Liver (tissue), 9 donors: ENCODE measurements around the gene USP38. TPM values are rescaled to one million over a fixed set of nuclear protein-coding genes. Genes with fewer than 3 reads are reported as not detected.

Experiments
- DNase-seq: peaks from one replicate; pipeline ENCODE4 v3.0.0-alpha.2; 2017; ENCODE audit warnings: low spot score
- H3K27ac ChIP-seq, 2 donors: one replicate each; pipeline ENCODE4 v1.7.0; 2013; ENCODE audit warnings: inconsistent platforms in 2 of 2, low read length in 2 of 2, control low read depth in 1 of 2, low read depth in 1 of 2, mild to moderate bottlenecking in 1 of 2
- H3K27me3 ChIP-seq, 4 donors: one replicate each; pipeline versions ENCODE4 v1.6.1 to v1.7.0; 2013; ENCODE audit warnings: low read length in 3 of 4, inconsistent platforms in 1 of 4, mild to moderate bottlenecking in 1 of 4, moderate library complexity in 1 of 4; ENCODE audit not compliant: control insufficient read depth in 4 of 4, insufficient read depth in 4 of 4
- H3K36me3 ChIP-seq, 4 donors: one replicate each; pipeline versions ENCODE4 v1.6.1 to v1.7.0; 2013; ENCODE audit warnings: low read length in 3 of 4, mild to moderate bottlenecking in 3 of 4, low read depth in 1 of 4, moderate library complexity in 1 of 4; ENCODE audit not compliant: control insufficient read depth in 4 of 4, insufficient read depth in 3 of 4
- H3K4me1 ChIP-seq, 4 donors: one replicate each; pipeline versions ENCODE4 v1.6.1 to v1.7.0; 2013; ENCODE audit warnings: low read length in 3 of 4, mild to moderate bottlenecking in 3 of 4, moderate library complexity in 1 of 4; ENCODE audit not compliant: control insufficient read depth in 4 of 4, insufficient read depth in 4 of 4
- H3K4me3 ChIP-seq, 3 donors: one replicate each; pipeline versions ENCODE4 v1.6.1 to v1.7.0; 2013; ENCODE audit warnings: low read length in 3 of 3, control low read depth in 1 of 3, low read depth in 1 of 3, mild to moderate bottlenecking in 1 of 3
- H3K9ac ChIP-seq, 2 donors: one replicate each; pipeline ENCODE4 v1.7.0; 2013; ENCODE audit warnings: low read length in 2 of 2, mild to moderate bottlenecking in 2 of 2, moderate library complexity in 2 of 2, control low read depth in 1 of 2, low read depth in 1 of 2
- H3K9me3 ChIP-seq, 4 donors: one replicate each; pipeline versions ENCODE4 v1.6.1 to v1.7.0; 2013; ENCODE audit warnings: low read length in 3 of 4; ENCODE audit not compliant: control insufficient read depth in 4 of 4
- EGR1 ChIP-seq, 2 donors: IDR thresholded peaks; 2 replicates each; pipeline ENCODE4 v1.6.1; 2016 to 2018; ENCODE audit warnings: antibody characterized with exemption in 2 of 2, low read depth in 2 of 2
- FOXA1 ChIP-seq: IDR thresholded peaks from 2 replicates; pipeline ENCODE4 v1.6.1; 2016; ENCODE audit warnings: antibody characterized with exemption
- FOXA2 ChIP-seq: IDR thresholded peaks from 2 replicates; pipeline ENCODE4 v1.6.1; 2016; ENCODE audit warnings: antibody characterized with exemption
- GABPA ChIP-seq, 2 donors: IDR thresholded peaks in 1 of 2; conservative IDR thresholded peaks in 1 of 2; 2 replicates each; pipeline ENCODE4 v1.6.1; 2016; ENCODE audit warnings: antibody characterized with exemption in 2 of 2, mild to moderate bottlenecking in 1 of 2, moderate library complexity in 1 of 2
- HNF4A ChIP-seq, 2 donors: conservative IDR thresholded peaks; 2 replicates each; pipeline ENCODE4 v1.6.1; 2016; ENCODE audit warnings: antibody characterized with exemption in 2 of 2, mild to moderate bottlenecking in 2 of 2
- HNF4G ChIP-seq: IDR thresholded peaks from 2 replicates; pipeline ENCODE4 v1.6.1; 2016; ENCODE audit warnings: antibody characterized with exemption
- NR2F2 ChIP-seq: IDR thresholded peaks from 2 replicates; pipeline ENCODE4 v1.6.1; 2016; ENCODE audit warnings: antibody characterized with exemption
- RAD21 ChIP-seq, 2 donors: IDR thresholded peaks; 2 replicates each; pipeline ENCODE4 v1.6.1; 2016; ENCODE audit warnings: antibody characterized with exemption in 2 of 2, mild to moderate bottlenecking in 2 of 2
- RXRA ChIP-seq, 2 donors: IDR thresholded peaks; 2 replicates each; pipeline ENCODE4 v1.6.1; 2017 to 2018; ENCODE audit warnings: antibody characterized with exemption in 2 of 2, mild to moderate bottlenecking in 1 of 2
- SP1 ChIP-seq: IDR thresholded peaks from 2 replicates; pipeline ENCODE4 v1.6.1; 2018; ENCODE audit warnings: antibody characterized with exemption, mild to moderate bottlenecking
- TAF1 ChIP-seq: conservative IDR thresholded peaks from 2 replicates; pipeline ENCODE4 v1.6.1; 2016; ENCODE audit warnings: antibody characterized with exemption, mild to moderate bottlenecking
- YY1 ChIP-seq: IDR thresholded peaks from 2 replicates; pipeline ENCODE4 v1.6.1; 2016; ENCODE audit warnings: antibody characterized with exemption, mild to moderate bottlenecking
- WGBS: extraction: QIAGEN DNeasy Blood & Tissue Kit; methylation state at CpG from one replicate; pipeline ENCODE4 v1.1.7; 2013; 5-methylcytosine and 5-hydroxymethylcytosine counted together
- polyA plus RNA-seq, 2 donors: library from polyadenylated mRNA; stranded (reverse) in 1 of 2; unstranded in 1 of 2; fragments of 200-250 nt in 1 of 2; fragments of >200 nt in 1 of 2; fragmentation: Nextera tagmentation in 1 of 2; extraction: Ambion mirVana in 1 of 2; gene quantifications; one replicate each; pipeline versions ENCODE4 v1.2.1 to v1.2.3, GENCODE V29; 2013 to 2015
- total RNA-seq, 2 donors: library from RNA; depleted of rRNA; stranded (reverse); fragments of >200 nt; gene quantifications; one replicate each; pipeline ENCODE4 v1.2.3, GENCODE V29; 2014
- TF ChIP-seq, protein P1 (sequence below): fragments of 150-350 bp; IDR thresholded peaks from 2 replicates; pipeline ENCODE4 v1.5.1; 2017; ENCODE audit warnings: improper control_type of control experiment, low read depth, low read length; ENCODE audit not compliant: missing input control
- TF ChIP-seq, protein P2 (sequence below): IDR thresholded peaks from 2 replicates; pipeline ENCODE4 v1.6.1; 2016; ENCODE audit warnings: antibody characterized with exemption
- TF ChIP-seq, protein P3 (sequence below): IDR thresholded peaks from 2 replicates; pipeline ENCODE4 v1.6.1; 2016; ENCODE audit warnings: antibody characterized with exemption, mild to moderate bottlenecking
- TF ChIP-seq, protein P4 (sequence below): IDR thresholded peaks from 2 replicates; pipeline ENCODE4 v1.6.1; 2016; ENCODE audit warnings: antibody characterized with exemption
- TF ChIP-seq, protein P5 (sequence below): IDR thresholded peaks from 2 replicates; pipeline ENCODE4 v1.6.1; 2016; ENCODE audit warnings: antibody characterized with exemption
- donor health status: healthy.
- donor health status: healthy.
- donor health status: healthy.
- donor health status: healthy.
- donor health status: healthy.

The USP38 gene
- total and polyA plus RNA-seq, 4 donors = 6.1 to 36.1 (median 18.2) TPM

DNA sequence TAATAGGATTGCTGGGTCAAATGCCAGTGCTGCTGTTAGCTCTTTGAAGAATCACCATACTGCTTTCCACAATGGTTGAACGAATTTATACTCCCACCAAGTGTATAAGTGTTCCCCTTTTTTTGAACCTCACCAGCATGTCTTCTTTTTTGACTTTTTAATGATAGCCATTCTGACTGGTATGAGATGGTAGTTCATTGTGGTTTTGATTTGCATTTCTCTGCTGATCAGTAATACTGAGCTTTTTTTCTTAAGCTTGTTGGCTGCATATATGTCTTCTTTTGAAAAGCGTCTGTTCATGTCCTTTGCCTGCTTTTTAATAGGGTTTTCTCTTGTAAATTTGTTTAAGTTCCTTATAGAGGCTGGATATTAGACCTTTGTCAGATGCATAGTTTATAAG is 14.8 kb downstream of the USP38 start:
- Histone ChIP-seq H3K27me3 (no peaks in the 10 kb centered on the region), H3K9me3 (no peaks in the 10 kb centered on the region), H3K36me3 (peaks cover 3 to 64% (median 50%) of the 10 kb centered on the region in 4 donors), H3K27ac (no peak overlapping the region), H3K4me1 (no peaks in the 10 kb centered on the region), H3K9ac (no peak overlapping the region), H3K4me3 (no peak overlapping the region)
- 95% methylated on average over 2 of the region's 2 CpGs for WGBS
- TF ChIP-seq GABPA (IDR thresholded peaks at IDR 0.05 in 1 of 2, conservative IDR thresholded peaks at IDR 0.05 in 1 of 2) = no peak
- TF ChIP-seq HNF4G = no peak
- TF ChIP-seq, protein P1, sequence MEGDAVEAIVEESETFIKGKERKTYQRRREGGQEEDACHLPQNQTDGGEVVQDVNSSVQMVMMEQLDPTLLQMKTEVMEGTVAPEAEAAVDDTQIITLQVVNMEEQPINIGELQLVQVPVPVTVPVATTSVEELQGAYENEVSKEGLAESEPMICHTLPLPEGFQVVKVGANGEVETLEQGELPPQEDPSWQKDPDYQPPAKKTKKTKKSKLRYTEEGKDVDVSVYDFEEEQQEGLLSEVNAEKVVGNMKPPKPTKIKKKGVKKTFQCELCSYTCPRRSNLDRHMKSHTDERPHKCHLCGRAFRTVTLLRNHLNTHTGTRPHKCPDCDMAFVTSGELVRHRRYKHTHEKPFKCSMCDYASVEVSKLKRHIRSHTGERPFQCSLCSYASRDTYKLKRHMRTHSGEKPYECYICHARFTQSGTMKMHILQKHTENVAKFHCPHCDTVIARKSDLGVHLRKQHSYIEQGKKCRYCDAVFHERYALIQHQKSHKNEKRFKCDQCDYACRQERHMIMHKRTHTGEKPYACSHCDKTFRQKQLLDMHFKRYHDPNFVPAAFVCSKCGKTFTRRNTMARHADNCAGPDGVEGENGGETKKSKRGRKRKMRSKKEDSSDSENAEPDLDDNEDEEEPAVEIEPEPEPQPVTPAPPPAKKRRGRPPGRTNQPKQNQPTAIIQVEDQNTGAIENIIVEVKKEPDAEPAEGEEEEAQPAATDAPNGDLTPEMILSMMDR = no peak
- no peak for TF ChIP-seq EGR1 (IDR thresholded peaks at IDR 0.05; ENCODE audit: low read depth in 2 of 2)
- TF ChIP-seq, protein P2, sequence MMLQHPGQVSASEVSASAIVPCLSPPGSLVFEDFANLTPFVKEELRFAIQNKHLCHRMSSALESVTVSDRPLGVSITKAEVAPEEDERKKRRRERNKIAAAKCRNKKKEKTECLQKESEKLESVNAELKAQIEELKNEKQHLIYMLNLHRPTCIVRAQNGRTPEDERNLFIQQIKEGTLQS = no peak
- TF ChIP-seq FOXA2 = no peak
- no peak for TF ChIP-seq TAF1
- no peak for TF ChIP-seq SP1
- no peak for TF ChIP-seq RXRA (IDR thresholded peaks at IDR 0.05)
- no peak for TF ChIP-seq HNF4A (conservative IDR thresholded peaks at IDR 0.05)
- TF ChIP-seq, protein P3, sequence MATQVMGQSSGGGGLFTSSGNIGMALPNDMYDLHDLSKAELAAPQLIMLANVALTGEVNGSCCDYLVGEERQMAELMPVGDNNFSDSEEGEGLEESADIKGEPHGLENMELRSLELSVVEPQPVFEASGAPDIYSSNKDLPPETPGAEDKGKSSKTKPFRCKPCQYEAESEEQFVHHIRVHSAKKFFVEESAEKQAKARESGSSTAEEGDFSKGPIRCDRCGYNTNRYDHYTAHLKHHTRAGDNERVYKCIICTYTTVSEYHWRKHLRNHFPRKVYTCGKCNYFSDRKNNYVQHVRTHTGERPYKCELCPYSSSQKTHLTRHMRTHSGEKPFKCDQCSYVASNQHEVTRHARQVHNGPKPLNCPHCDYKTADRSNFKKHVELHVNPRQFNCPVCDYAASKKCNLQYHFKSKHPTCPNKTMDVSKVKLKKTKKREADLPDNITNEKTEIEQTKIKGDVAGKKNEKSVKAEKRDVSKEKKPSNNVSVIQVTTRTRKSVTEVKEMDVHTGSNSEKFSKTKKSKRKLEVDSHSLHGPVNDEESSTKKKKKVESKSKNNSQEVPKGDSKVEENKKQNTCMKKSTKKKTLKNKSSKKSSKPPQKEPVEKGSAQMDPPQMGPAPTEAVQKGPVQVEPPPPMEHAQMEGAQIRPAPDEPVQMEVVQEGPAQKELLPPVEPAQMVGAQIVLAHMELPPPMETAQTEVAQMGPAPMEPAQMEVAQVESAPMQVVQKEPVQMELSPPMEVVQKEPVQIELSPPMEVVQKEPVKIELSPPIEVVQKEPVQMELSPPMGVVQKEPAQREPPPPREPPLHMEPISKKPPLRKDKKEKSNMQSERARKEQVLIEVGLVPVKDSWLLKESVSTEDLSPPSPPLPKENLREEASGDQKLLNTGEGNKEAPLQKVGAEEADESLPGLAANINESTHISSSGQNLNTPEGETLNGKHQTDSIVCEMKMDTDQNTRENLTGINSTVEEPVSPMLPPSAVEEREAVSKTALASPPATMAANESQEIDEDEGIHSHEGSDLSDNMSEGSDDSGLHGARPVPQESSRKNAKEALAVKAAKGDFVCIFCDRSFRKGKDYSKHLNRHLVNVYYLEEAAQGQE = no peak
- DNase-seq = no peak

DNA sequence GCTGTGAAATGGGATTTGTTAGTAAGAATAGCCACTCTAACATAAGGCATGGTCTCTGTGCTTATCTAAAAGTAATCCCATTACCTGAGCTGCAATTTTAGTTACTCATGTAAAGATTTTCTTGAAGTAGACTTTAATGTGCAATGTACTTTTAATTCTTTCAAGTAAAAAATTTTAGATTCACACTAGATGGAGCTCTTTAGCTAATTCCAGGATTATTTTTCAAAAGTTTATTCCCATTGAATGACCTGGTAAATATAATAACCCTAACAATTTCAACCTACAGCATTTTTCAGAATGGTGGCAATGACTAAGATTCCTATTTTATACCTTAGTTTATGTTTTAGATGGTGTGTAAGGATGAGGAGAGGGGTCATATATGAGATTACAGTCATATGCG is 18.1 kb downstream of the USP38 start:
- TF ChIP-seq RAD21 (IDR thresholded peaks at IDR 0.05) = peak; percentile 51 to 63
- no peak for TF ChIP-seq YY1
- Histone ChIP-seq H3K4me1 (no peaks in the 10 kb centered on the region), H3K9me3 (no peaks in the 10 kb centered on the region), H3K36me3 (peaks cover 0 to 66% (median 45%) of the 10 kb centered on the region in 4 donors), H3K27ac (no peak overlapping the region), H3K27me3 (no peaks in the 10 kb centered on the region), H3K9ac (no peak overlapping the region), H3K4me3 (no peak overlapping the region)
- 100% methylated on average over 1 of the region's 1 CpG for WGBS
- no peak for DNase-seq

DNA sequence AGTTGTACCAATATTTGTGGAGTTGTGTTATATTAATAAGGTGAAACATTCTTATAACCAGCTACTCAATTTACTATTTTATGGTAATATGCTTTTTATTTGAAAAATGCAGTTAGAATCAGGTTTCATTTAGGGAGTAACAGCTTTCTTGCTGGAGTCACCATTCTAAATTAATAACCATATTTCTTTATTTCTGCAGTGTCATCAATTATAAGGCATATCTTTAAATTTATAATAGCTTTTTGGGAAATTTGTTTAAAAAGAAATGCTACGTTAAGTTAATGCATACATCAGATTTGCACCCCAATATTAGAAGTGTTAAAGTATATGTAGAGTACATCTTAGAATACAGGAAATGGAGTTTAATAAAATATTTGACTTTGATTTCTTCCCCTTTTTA is 18.9 kb downstream of the USP38 start:
- no peaks in the 10 kb centered on the region for H3K4me1 ChIP-seq
- no peak overlapping the region for H3K4me3 ChIP-seq
- no peak for DNase-seq
- no peaks in the 10 kb centered on the region for H3K9me3 ChIP-seq
- 98% methylated on average over 1 of the region's 1 CpG for WGBS
- H3K36me3 ChIP-seq = peaks cover 0 to 59% (median 38%) of the 10 kb centered on the region in 4 donors
- no peak overlapping the region for H3K9ac ChIP-seq
- no peaks in the 10 kb centered on the region for H3K27me3 ChIP-seq
- no peak overlapping the region for H3K27ac ChIP-seq
- TF ChIP-seq, protein P2 = no peak
- TF ChIP-seq, protein P4, sequence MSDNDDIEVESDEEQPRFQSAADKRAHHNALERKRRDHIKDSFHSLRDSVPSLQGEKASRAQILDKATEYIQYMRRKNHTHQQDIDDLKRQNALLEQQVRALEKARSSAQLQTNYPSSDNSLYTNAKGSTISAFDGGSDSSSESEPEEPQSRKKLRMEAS = no peak
- TF ChIP-seq YY1 (no peak), FOXA2 (no peak), SP1 (no peak), HNF4A (conservative IDR thresholded peaks at IDR 0.05) (no peak), NR2F2 (no peak), TAF1 (no peak), GABPA (IDR thresholded peaks at IDR 0.05 in 1 of 2, conservative IDR thresholded peaks at IDR 0.05 in 1 of 2) (no peak), RXRA (IDR thresholded peaks at IDR 0.05) (no peak), EGR1 (IDR thresholded peaks at IDR 0.05; ENCODE audit: low read depth in 2 of 2) (no peak), FOXA1 (no peak)
- TF ChIP-seq, protein P5, sequence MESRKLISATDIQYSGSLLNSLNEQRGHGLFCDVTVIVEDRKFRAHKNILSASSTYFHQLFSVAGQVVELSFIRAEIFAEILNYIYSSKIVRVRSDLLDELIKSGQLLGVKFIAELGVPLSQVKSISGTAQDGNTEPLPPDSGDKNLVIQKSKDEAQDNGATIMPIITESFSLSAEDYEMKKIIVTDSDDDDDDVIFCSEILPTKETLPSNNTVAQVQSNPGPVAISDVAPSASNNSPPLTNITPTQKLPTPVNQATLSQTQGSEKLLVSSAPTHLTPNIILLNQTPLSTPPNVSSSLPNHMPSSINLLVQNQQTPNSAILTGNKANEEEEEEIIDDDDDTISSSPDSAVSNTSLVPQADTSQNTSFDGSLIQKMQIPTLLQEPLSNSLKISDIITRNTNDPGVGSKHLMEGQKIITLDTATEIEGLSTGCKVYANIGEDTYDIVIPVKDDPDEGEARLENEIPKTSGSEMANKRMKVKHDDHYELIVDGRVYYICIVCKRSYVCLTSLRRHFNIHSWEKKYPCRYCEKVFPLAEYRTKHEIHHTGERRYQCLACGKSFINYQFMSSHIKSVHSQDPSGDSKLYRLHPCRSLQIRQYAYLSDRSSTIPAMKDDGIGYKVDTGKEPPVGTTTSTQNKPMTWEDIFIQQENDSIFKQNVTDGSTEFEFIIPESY = no peak
